Liver (tissue), 9 donors: Measurements from ENCODE around the gene ARHGAP29. TPM values are rescaled to one million over a fixed set of nuclear protein-coding genes. Genes with fewer than 3 reads are reported as not detected.

Experiments used
- DNase-seq: peaks from one replicate; pipeline ENCODE4 v3.0.0-alpha.2; 2017; ENCODE audit warnings: low spot score
- H3K27ac ChIP-seq, 2 donors: one replicate each; pipeline ENCODE4 v1.7.0; 2013; ENCODE audit warnings: inconsistent platforms in 2 of 2, low read length in 2 of 2, control low read depth in 1 of 2, low read depth in 1 of 2, mild to moderate bottlenecking in 1 of 2
- H3K27me3 ChIP-seq, 4 donors: one replicate each; pipeline versions ENCODE4 v1.6.1 to v1.7.0; 2013; ENCODE audit warnings: low read length in 3 of 4, inconsistent platforms in 1 of 4, mild to moderate bottlenecking in 1 of 4, moderate library complexity in 1 of 4; ENCODE audit not compliant: control insufficient read depth in 4 of 4, insufficient read depth in 4 of 4
- H3K36me3 ChIP-seq, 4 donors: one replicate each; pipeline versions ENCODE4 v1.6.1 to v1.7.0; 2013; ENCODE audit warnings: low read length in 3 of 4, mild to moderate bottlenecking in 3 of 4, low read depth in 1 of 4, moderate library complexity in 1 of 4; ENCODE audit not compliant: control insufficient read depth in 4 of 4, insufficient read depth in 3 of 4
- H3K4me1 ChIP-seq, 4 donors: one replicate each; pipeline versions ENCODE4 v1.6.1 to v1.7.0; 2013; ENCODE audit warnings: low read length in 3 of 4, mild to moderate bottlenecking in 3 of 4, moderate library complexity in 1 of 4; ENCODE audit not compliant: control insufficient read depth in 4 of 4, insufficient read depth in 4 of 4
- H3K4me3 ChIP-seq, 3 donors: one replicate each; pipeline versions ENCODE4 v1.6.1 to v1.7.0; 2013; ENCODE audit warnings: low read length in 3 of 3, control low read depth in 1 of 3, low read depth in 1 of 3, mild to moderate bottlenecking in 1 of 3
- H3K9ac ChIP-seq, 2 donors: one replicate each; pipeline ENCODE4 v1.7.0; 2013; ENCODE audit warnings: low read length in 2 of 2, mild to moderate bottlenecking in 2 of 2, moderate library complexity in 2 of 2, control low read depth in 1 of 2, low read depth in 1 of 2
- H3K9me3 ChIP-seq, 4 donors: one replicate each; pipeline versions ENCODE4 v1.6.1 to v1.7.0; 2013; ENCODE audit warnings: low read length in 3 of 4; ENCODE audit not compliant: control insufficient read depth in 4 of 4
- EGR1 ChIP-seq, 2 donors: IDR thresholded peaks; 2 replicates each; pipeline ENCODE4 v1.6.1; 2016 to 2018; ENCODE audit warnings: antibody characterized with exemption in 2 of 2, low read depth in 2 of 2
- FOXA1 ChIP-seq: IDR thresholded peaks from 2 replicates; pipeline ENCODE4 v1.6.1; 2016; ENCODE audit warnings: antibody characterized with exemption
- FOXA2 ChIP-seq: IDR thresholded peaks from 2 replicates; pipeline ENCODE4 v1.6.1; 2016; ENCODE audit warnings: antibody characterized with exemption
- GABPA ChIP-seq, 2 donors: IDR thresholded peaks in 1 of 2; conservative IDR thresholded peaks in 1 of 2; 2 replicates each; pipeline ENCODE4 v1.6.1; 2016; ENCODE audit warnings: antibody characterized with exemption in 2 of 2, mild to moderate bottlenecking in 1 of 2, moderate library complexity in 1 of 2
- HNF4A ChIP-seq, 2 donors: conservative IDR thresholded peaks; 2 replicates each; pipeline ENCODE4 v1.6.1; 2016; ENCODE audit warnings: antibody characterized with exemption in 2 of 2, mild to moderate bottlenecking in 2 of 2
- HNF4G ChIP-seq: IDR thresholded peaks from 2 replicates; pipeline ENCODE4 v1.6.1; 2016; ENCODE audit warnings: antibody characterized with exemption
- JUND ChIP-seq, 2 donors: IDR thresholded peaks; 2 replicates each; pipeline ENCODE4 v1.6.1; 2016; ENCODE audit warnings: antibody characterized with exemption in 2 of 2
- NR2F2 ChIP-seq: IDR thresholded peaks from 2 replicates; pipeline ENCODE4 v1.6.1; 2016; ENCODE audit warnings: antibody characterized with exemption
- RAD21 ChIP-seq, 2 donors: IDR thresholded peaks; 2 replicates each; pipeline ENCODE4 v1.6.1; 2016; ENCODE audit warnings: antibody characterized with exemption in 2 of 2, mild to moderate bottlenecking in 2 of 2
- RXRA ChIP-seq, 2 donors: IDR thresholded peaks; 2 replicates each; pipeline ENCODE4 v1.6.1; 2017 to 2018; ENCODE audit warnings: antibody characterized with exemption in 2 of 2, mild to moderate bottlenecking in 1 of 2
- SP1 ChIP-seq: IDR thresholded peaks from 2 replicates; pipeline ENCODE4 v1.6.1; 2018; ENCODE audit warnings: antibody characterized with exemption, mild to moderate bottlenecking
- TAF1 ChIP-seq: conservative IDR thresholded peaks from 2 replicates; pipeline ENCODE4 v1.6.1; 2016; ENCODE audit warnings: antibody characterized with exemption, mild to moderate bottlenecking
- YY1 ChIP-seq: IDR thresholded peaks from 2 replicates; pipeline ENCODE4 v1.6.1; 2016; ENCODE audit warnings: antibody characterized with exemption, mild to moderate bottlenecking
- polyA plus RNA-seq, 2 donors: library from polyadenylated mRNA; stranded (reverse) in 1 of 2; unstranded in 1 of 2; fragments of 200-250 nt in 1 of 2; fragments of >200 nt in 1 of 2; fragmentation: Nextera tagmentation in 1 of 2; extraction: Ambion mirVana in 1 of 2; gene quantifications; one replicate each; pipeline versions ENCODE4 v1.2.1 to v1.2.3, GENCODE V29; 2013 to 2015
- total RNA-seq, 2 donors: library from RNA; depleted of rRNA; stranded (reverse); fragments of >200 nt; gene quantifications; one replicate each; pipeline ENCODE4 v1.2.3, GENCODE V29; 2014
- TF ChIP-seq, protein P1 (sequence below): IDR thresholded peaks from 2 replicates; pipeline ENCODE4 v1.6.1; 2016; ENCODE audit warnings: antibody characterized with exemption
- TF ChIP-seq, protein P2 (sequence below): IDR thresholded peaks from 2 replicates; pipeline ENCODE4 v1.6.1; 2016; ENCODE audit warnings: antibody characterized with exemption, mild to moderate bottlenecking
- TF ChIP-seq, protein P3 (sequence below): IDR thresholded peaks from 2 replicates; pipeline ENCODE4 v1.6.1; 2016; ENCODE audit warnings: antibody characterized with exemption
- TF ChIP-seq, protein P4 (sequence below): IDR thresholded peaks from 2 replicates; pipeline ENCODE4 v1.6.1; 2016; ENCODE audit warnings: antibody characterized with exemption
- TF ChIP-seq, protein P5 (sequence below): fragments of 150-350 bp; IDR thresholded peaks from 2 replicates; pipeline ENCODE4 v1.5.1; 2017; ENCODE audit warnings: improper control_type of control experiment, low read depth, low read length; ENCODE audit not compliant: missing input control
- donor health status: healthy.
- donor health status: healthy.
- donor health status: healthy.
- donor health status: healthy.
- donor health status: healthy.

Gene ARHGAP29
- total and polyA plus RNA-seq, 4 donors: 8.3 to 27.7 (median 13.2) TPM

DNA sequence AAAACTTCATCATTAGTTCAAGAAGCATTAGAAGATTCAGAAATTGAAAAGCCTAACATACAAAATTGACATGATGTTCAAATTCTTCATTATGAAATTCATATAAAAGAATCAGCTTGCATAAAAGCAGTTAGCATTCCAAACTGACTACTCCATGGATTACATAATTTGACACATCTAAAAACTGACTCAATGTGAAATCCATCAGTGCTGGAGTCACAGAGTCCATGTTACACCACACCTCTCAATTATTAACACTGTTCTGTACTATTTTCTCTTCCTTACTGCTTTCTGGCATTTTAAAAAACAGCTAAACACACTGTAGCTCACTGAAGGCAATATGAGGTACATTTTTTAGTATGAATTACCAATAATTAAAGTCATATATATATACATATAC, 28.0 kb downstream of the ARHGAP29 start:
- H3K36me3 ChIP-seq: peaks cover 0 to 12% (median 4%) of the 10 kb centered on the region in 4 donors
- H3K4me3 ChIP-seq: no peak overlapping the region
- H3K27me3 ChIP-seq: no peaks in the 10 kb centered on the region
- DNase-seq: no peak
- H3K27ac ChIP-seq: peak overlapping the region in 1 of 2 donors; percentile 60
- H3K9ac ChIP-seq: no peak overlapping the region
- peaks cover 3 to 18% (median 9%) of the 10 kb centered on the region in 4 donors for H3K4me1 ChIP-seq
- TF ChIP-seq HNF4A (conservative IDR thresholded peaks at IDR 0.05) (peak; percentile 95 to 97), RAD21 (IDR thresholded peaks at IDR 0.05) (peak; percentile 47 to 57), NR2F2 (no peak), EGR1 (IDR thresholded peaks at IDR 0.05; ENCODE audit: low read depth in 2 of 2) (no peak), JUND (IDR thresholded peaks at IDR 0.05) (peak; percentile 78 to 84), FOXA1 (peak; percentile 35), TAF1 (no peak), HNF4G (peak; percentile 73), RXRA (IDR thresholded peaks at IDR 0.05) (peak; percentile 67 to 75), GABPA (IDR thresholded peaks at IDR 0.05 in 1 of 2, conservative IDR thresholded peaks at IDR 0.05 in 1 of 2) (peak in 1 of 2 donors; percentile 22), YY1 (peak; percentile 76), FOXA2 (peak; percentile 47), SP1 (peak; percentile 73)
- TF ChIP-seq, protein P1, sequence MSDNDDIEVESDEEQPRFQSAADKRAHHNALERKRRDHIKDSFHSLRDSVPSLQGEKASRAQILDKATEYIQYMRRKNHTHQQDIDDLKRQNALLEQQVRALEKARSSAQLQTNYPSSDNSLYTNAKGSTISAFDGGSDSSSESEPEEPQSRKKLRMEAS: peak; percentile 38
- TF ChIP-seq, protein P2, sequence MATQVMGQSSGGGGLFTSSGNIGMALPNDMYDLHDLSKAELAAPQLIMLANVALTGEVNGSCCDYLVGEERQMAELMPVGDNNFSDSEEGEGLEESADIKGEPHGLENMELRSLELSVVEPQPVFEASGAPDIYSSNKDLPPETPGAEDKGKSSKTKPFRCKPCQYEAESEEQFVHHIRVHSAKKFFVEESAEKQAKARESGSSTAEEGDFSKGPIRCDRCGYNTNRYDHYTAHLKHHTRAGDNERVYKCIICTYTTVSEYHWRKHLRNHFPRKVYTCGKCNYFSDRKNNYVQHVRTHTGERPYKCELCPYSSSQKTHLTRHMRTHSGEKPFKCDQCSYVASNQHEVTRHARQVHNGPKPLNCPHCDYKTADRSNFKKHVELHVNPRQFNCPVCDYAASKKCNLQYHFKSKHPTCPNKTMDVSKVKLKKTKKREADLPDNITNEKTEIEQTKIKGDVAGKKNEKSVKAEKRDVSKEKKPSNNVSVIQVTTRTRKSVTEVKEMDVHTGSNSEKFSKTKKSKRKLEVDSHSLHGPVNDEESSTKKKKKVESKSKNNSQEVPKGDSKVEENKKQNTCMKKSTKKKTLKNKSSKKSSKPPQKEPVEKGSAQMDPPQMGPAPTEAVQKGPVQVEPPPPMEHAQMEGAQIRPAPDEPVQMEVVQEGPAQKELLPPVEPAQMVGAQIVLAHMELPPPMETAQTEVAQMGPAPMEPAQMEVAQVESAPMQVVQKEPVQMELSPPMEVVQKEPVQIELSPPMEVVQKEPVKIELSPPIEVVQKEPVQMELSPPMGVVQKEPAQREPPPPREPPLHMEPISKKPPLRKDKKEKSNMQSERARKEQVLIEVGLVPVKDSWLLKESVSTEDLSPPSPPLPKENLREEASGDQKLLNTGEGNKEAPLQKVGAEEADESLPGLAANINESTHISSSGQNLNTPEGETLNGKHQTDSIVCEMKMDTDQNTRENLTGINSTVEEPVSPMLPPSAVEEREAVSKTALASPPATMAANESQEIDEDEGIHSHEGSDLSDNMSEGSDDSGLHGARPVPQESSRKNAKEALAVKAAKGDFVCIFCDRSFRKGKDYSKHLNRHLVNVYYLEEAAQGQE: no peak
- TF ChIP-seq, protein P3, sequence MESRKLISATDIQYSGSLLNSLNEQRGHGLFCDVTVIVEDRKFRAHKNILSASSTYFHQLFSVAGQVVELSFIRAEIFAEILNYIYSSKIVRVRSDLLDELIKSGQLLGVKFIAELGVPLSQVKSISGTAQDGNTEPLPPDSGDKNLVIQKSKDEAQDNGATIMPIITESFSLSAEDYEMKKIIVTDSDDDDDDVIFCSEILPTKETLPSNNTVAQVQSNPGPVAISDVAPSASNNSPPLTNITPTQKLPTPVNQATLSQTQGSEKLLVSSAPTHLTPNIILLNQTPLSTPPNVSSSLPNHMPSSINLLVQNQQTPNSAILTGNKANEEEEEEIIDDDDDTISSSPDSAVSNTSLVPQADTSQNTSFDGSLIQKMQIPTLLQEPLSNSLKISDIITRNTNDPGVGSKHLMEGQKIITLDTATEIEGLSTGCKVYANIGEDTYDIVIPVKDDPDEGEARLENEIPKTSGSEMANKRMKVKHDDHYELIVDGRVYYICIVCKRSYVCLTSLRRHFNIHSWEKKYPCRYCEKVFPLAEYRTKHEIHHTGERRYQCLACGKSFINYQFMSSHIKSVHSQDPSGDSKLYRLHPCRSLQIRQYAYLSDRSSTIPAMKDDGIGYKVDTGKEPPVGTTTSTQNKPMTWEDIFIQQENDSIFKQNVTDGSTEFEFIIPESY: peak; percentile 71
- TF ChIP-seq, protein P4, sequence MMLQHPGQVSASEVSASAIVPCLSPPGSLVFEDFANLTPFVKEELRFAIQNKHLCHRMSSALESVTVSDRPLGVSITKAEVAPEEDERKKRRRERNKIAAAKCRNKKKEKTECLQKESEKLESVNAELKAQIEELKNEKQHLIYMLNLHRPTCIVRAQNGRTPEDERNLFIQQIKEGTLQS: peak; percentile 58
- TF ChIP-seq, protein P5, sequence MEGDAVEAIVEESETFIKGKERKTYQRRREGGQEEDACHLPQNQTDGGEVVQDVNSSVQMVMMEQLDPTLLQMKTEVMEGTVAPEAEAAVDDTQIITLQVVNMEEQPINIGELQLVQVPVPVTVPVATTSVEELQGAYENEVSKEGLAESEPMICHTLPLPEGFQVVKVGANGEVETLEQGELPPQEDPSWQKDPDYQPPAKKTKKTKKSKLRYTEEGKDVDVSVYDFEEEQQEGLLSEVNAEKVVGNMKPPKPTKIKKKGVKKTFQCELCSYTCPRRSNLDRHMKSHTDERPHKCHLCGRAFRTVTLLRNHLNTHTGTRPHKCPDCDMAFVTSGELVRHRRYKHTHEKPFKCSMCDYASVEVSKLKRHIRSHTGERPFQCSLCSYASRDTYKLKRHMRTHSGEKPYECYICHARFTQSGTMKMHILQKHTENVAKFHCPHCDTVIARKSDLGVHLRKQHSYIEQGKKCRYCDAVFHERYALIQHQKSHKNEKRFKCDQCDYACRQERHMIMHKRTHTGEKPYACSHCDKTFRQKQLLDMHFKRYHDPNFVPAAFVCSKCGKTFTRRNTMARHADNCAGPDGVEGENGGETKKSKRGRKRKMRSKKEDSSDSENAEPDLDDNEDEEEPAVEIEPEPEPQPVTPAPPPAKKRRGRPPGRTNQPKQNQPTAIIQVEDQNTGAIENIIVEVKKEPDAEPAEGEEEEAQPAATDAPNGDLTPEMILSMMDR: no peak
- no peaks in the 10 kb centered on the region for H3K9me3 ChIP-seq
